CD1c-positive myeloid dendritic cell (primary cell): ENCODE results near the gene GNAL.

Source experiments
- DNase-seq: peaks from one replicate; pipeline ENCODE4 v3.0.0-alpha.2; 2016; ENCODE audit errors: extremely low spot score

Gene GNAL

DNA sequence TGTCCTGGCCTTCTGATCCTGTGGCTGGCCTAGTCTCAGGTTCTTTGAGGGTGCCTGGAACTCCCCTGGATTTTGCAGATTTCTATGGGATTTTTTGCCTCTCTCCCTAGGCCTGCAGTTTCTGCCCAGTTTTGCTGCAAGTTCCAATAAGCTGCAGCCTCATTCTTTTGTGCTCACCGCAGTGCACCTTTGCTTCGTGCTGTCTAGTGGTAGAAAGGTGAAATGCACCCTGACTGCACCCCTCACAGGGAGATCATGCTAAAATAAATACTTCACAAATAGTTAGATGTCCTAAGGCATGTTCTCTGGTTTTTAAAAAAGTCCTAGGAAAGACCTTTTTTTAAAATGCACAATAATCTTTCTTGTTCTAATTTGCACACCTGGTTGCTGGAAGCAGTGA, 72.5 kb downstream of the GNAL start:
- DNase-seq, result no peak

DNA sequence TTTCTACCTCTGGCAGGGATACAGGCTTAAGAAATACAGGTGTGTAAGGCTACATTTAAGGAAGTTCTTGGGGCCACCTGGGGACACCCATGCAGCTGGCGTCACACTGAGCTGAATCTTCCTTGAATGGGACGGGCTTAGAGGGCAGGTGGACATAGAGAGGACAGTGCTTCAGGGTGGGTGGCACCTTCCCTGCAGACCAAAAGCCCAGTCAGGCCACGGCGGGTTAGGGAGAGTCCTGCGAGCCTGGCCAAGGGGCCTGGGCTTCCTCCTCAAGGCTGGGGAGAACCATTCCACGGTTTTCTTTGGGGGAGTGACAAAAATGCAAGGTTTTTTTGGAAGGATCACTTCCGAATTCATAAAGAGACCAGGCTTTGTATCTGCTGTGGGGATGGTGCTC, 73.4 kb downstream of the GNAL start:
- DNase-seq, result no peak

DNA sequence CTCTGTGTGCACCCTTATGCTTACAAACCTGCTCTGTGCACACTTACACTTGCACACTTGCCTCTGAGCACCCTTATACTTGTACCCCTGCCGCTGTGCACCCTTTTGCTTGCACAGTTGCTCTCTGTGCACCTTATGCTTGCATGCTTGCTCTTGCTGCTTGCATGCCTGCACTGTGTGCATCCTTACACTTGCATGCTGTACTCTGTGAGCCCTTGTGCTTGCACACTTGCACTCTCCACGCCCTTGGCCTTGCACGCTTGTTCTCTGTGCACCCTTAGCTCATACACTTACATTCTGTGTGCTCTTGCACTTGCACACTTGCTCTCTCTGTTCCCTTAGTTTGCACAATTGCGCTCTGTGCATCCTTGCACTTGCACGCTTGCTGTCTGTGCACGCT, 78.3 kb downstream of the GNAL start:
- no peak for DNase-seq

DNA sequence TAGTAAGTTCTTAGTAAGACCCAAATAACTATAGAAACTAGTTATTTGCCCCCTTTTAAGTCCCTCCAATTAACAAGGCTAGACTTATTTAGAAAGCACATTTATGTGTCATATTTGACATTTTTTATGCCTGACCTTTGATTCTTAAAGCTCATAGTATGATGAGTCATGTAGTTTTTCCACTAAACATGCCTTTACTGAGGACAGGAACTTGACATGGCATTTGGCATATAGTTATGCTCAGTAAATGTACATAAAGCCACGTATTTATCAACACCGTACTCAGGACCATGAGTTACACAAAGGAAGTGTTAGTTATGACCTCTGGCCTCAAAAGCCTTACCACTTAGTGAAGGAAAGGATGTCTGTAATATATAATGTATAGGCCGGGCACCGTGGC, 78.9 kb downstream of the GNAL start:
- DNase-seq, result no peak

DNA sequence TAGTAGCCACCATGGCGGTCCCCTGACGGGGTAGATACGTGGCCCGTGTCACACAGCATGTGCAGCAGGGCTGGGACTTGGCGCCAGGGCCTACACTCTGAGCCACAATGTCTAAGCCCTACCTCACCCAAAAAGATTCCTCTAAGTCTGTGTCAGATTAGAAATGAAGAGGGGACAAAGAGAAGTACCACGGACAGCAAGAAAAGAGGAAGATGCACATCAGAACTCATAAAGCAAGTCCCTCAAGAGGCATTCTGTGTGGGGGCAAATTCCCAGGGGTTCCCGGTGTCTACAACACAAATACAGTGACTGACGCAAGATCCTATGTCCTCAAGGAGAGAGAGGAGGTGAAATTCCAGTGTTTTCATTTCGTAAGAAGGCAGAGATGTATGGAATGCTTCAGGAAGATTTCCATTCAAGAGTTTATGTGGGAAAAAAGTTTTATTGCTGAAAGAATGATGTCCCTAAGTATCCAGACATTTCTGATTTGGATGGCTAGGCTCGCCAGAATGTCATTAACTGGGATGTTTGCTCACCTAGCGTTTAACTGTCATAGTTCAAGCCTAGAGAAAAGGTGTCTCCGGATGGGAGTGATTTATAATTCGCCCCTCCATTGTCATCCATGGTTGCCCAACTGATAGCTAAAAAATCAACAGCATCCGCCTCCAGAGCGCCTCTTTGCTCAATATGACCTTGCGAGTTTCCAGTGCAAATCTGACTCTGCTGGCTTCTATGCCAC, 86.5 kb downstream of the GNAL start:
- no peak for DNase-seq

DNA sequence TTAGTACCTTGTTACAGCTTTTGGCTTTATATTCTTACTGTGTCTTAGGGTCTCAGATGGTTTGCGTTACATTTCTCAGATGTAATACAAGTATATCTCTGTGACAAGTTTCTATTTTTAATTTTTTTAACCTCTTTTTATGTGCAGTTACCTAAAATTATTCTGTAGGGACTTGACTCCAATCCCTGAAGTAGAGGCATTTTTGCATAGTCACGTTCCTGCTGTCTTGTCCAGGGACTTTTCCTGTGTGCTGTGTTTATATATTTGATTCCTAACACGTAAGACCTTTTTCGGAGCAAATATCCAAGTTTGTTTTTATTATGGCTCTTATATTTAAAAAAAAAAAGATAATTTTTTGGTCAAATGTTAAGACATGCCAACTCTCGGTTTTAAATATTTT, 91.0 kb downstream of the GNAL start:
- DNase-seq, result no peak

DNA sequence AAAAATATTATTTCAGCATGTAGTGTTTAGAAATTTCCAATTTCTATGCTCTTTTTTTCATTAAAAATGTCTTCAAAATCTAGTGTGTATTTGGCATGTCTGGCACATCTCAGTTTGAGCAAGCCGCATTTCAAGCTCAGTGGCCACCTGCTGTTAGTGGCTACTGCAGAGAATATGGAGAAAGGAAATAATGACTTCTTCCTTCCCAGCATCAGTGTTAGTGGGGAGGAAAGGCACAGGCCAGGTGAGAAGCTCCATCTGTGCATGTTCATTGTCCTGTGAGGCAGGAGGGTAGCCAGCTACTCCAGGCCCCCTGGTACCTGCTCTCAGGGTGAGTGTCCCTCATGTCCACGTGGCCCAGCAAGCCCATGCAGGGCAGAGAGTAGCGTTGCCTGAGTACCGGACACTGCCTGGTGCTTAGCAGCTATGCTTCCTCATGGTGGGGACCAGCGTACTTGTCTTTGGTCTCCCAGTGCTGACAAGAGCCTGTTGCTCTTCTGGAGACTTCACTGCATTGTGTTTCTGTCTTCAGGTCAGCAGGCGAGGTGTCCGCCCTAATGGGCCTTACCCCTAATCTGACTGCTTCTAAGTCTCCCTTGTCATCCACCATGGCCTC, 94.8 kb downstream of the GNAL start:
- no peak for DNase-seq

DNA sequence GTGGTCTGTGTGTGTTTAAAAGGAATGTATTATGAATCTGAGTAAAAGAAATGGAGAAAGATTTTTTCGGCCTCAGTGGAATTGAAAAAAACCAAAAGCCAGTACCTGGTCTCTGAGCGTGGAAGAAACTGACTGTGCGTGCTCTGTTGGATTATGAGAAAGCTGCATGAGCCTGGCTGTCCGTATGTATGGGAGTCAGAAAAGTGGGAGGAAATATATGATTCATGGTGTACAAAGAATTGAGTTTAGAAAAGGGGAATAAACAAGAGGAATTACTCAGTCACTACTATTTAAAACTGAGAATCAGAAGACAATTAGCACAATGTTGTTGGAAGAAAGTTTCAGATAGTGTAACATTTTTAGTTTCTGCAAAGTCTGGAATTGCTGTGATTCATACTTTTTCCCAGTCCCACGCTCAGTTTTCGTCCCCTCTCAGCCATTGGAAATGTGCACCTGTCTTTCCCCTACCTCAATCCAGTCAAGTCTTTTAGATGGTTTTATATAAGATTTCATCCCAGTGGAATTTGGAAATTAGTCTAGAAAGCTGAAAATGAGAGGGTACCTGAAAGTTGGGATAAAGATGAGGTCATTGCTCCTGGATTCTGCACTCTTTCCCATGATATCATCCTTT, 95.7 kb downstream of the GNAL start:
- peak; percentile 19 for DNase-seq

DNA sequence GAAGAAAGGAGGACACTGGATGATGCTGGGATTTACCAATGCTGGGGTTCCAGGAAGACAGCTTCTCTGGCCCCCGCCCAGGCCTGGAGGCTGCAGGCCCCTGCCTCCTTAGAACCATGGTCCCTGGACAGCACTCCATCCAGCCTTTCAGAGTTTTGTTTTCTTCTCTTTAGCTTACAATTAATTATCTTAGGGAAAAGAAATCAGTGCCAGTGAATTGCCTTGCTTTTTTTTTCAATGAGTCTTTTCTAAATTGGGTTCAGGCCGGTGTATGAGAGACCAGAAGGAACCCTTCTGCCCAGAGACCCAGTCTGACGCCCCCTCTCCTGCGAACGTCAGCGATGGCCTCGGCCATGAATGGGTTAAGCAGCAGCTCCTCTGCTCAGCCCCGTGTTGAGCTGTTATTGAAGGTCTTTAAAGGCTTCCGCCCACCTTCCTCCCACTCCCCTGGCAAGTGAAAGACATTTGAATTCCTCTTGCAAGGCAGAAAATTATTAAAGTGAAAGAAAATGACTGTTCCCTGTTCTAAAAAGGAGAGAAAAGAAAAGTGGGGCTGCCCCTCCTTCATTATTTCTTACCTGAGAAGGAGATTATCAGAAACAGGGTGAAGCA, 96.5 kb downstream of the GNAL start:
- peak; percentile 26 for DNase-seq

DNA sequence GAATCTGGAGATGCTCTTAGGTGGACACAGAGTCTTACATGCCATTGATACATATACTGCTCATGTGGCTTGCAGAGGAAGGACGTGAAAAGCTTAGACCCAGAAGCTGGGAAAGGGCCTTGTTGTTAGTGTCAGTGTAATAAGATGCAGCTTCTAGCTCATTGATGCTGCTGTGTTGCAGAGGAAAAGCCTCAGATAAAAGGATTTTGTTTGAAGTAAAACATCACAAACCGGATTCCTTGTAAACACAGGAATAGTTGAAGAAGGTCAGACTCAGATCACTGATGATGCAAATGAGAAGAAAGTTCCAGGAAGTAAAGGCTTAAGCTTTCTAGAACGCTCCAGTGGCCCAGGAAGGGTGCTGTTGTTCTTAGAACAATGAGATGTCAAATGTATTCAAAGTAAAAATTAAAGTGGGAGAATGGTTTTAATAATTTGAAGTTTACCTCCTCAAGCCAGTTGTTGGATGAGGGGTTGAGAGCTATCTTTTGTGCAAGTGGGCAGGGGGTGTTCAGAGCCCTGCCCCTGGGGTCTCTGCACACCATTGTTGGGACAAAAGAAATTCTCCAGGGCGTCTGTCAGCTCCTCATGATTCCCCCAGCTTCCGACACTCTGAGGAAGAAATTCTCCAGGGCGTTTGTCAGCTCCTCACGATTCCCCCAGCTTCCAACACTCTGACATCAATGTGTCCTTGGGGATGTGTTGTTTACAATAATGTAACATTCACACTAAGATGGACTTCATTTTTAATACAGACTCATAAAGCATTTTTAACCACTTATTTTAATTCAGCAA, 100.8 kb downstream of the GNAL start:
- DNase-seq, result no peak

DNA sequence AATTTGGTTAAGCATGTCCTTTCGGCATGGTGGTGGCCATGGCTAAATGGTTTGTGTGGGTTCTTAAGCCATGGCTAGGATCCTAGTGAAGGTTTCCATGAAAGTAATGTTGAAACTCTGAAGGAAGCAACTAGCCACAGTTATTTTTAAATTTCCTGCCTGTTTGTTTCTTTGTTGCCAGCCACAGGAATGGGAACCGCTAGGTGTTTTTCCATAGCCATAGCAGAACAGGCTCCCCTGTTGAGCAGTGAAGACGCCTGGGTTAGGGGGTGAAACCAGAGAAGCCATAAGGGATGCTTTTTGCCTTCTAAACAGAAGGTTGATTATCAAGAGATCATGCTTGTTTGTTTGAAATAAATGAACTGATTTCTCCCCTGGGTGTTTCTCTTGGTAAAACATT, 102.1 kb downstream of the GNAL start:
- DNase-seq, result no peak

DNA sequence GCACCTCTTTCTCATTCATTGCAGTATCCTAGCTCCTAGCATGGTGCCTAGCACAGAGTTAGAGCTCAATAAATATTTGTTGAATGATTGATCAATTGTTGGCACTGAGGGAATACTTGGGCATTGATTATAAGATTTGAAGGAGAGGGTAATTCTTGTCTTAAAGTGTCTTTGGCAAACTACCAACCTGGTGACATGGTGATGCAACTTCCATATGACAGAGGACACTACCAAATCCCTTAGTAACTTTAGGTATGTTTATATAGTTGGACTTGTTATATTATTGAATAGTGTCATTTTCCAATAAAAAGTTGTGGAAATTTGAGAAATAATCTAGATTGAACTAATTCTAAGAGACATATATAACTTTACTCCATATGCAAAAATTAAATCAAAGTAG, 103.6 kb downstream of the GNAL start:
- DNase-seq, result no peak

DNA sequence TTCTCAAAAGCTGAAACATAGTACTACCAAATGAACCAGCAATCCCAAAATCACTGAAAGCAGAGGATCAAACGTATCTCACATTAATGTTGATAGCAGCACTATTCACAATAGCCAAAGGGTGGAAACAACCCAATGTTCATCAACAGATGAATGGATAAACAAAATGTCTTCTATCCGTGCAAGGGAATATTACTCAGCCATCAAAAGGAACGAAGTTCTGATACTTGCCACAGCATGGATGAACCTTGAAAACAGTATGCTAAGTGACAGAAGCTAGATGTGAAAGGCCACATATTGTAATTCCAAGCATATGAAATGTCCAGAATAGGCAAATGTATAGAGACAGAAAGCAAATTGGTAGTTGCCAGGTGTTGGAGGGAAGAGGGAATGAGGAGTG, 105.1 kb downstream of the GNAL start:
- DNase-seq, result no peak

DNA sequence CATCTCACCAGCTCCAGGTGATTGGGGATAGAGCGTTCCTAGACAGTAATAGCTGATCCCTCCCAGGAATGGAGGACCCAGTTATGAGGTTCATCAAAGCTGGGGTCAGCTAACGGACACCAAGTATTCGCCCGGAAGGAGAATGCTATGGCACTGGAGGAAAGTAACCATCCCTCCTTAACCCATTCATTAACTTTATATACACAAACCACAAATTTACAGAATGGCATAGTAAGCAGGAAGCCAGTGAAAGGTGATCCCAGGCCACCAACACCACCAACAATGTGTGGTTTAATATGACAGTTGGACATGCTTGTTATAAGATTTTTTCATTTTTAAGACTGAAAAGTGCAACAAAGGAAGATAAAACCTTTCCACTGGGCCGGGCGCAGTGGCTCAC, 106.9 kb downstream of the GNAL start:
- no peak for DNase-seq

DNA sequence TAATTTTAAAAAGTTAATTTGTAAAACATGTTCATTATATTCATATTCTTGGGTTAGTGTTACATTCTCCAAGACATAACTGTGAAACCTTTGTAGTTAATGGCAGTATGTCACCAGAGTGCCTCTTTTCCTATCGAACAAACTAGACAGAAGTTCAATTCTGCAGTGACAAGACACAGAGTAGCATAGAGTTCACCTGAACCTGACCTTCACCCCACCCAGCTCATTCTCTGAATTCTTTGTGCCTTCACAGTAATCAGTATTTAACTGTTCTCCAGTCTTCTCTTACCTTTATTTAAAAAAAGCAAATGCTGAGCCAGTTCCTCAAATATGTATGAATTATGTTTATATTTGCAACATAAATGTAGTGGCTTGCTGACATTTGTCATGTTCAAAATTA, 109.2 kb downstream of the GNAL start:
- DNase-seq, result no peak

DNA sequence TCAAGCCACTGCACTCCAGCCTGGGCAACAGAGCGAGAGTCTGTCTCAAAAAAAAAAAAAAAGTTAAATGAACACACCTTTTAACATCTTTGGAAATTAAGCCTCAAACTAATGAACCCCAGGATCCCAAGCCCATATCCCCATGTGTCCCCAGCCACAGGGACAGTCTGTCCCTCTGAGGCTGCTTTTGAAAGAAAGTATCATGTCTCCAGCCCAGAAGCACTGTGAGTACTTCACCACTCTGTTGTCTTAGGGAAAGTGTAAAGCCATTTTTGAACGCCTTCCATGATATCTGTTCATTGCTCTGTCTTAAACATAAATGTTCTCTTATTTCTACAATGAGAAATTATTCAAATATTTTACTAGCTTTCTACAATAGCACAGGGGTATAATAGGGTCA, 110.0 kb downstream of the GNAL start:
- DNase-seq, result no peak

DNA sequence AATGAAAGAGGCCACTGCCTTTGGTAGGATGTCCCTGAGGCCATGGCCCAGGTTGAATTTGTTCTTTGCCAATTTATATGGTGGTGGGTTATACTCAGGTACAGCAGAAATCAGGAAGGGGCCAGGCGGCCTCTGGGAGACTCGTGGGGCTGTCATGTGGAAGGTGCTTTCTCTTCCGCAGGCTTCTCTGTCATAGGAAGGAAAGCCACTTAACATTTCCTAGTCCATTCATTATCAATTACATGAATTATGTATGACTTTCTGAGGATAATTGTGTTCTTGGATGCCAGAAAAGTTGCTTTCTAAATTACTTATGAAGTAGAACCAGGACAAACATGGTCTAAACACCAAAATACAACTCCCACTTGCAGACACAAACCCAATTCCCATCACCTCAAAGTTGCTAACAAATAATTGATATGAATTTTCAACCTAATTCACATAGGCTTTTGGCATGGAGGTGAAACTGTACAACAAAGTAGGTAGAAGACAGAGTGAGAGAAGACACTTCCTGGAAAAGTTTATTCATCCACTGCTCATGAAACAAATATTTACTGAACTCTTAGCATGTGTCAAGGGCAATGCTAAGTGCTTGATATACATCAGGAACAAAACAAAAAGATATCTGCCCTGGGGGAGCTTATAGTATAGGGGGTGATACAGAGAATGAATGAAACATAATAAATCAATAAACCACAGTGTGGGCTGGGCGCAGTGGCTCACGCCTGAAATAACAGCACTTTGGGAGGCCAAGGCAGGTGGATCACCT, 111.7 kb downstream of the GNAL start:
- no peak for DNase-seq

DNA sequence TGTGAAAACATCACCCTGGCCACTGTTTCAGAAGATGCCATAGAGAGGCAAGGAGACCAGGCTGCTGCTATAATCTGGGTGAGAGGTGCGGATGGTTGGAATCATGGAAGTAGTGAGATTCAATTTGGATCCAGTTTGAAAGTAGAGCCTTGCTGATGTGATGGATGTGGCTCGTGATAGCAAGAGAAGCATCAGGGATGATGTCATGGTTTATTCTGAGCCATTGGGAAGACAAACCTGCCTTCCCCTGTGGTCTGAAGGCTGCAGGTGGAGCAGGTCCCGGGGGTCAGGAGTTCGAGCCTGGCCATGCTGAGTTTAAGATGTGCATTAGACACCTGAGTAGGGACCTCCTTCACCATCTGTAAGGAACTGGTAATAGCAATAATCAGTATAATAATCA, 112.5 kb downstream of the GNAL start:
- DNase-seq, result no peak

DNA sequence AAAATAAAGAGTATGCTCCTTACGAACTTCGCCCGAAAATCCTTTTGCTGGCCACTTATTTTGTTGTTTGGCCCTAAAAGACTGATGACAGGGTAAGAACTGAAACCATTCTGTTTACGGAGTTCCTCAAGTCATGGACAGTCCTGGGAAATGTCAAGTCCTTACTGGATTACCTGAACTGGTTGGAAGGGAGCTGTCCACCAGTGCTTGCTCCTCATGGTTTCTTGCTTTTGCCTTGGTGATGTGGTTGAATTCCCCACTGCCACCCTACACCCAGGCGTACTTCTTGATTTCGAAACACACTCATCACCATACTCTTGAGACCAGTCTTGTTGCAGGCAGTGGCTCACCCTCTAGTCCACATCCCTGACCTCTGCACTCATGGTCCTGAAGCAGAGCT, 113.1 kb downstream of the GNAL start:
- no peak for DNase-seq

DNA sequence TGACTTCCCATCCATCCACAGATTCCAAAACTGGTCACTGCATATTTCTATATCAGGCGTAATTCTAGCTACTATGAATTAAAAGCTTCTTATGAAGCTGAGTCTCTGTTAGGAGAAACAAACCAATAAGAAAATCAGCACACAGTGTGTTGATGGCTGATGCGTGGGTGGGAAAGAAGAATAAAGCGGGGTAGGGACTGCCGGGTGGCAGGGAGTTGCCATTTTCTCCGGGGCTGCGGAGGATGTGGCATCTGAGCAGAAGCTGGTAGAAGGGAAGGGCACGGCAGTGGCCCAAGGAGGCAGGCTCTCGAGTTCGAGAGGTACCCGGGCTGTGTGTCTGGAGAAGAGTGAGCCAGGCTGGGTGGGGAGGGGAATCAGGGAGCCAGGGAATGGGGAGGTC, 113.5 kb downstream of the GNAL start:
- DNase-seq, result no peak

DNA sequence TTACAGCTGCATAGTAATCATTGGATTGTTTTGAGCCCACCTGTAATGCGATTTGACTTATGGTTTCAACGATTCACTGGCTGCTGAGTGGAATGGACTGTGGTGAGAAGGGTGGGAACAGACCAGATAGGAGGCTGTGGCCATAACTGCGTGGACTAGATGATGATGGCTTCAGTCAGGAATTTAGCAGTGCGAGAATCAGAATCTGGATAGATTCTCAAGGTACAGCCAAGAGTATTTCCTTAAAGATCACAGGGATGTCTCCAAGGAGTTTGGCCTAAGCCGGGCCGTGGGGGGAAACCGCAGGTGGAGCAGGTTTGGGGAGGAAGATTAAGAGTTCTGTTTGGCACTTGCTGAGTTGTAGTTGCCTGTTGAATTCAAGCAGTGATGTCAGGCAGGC, 118.2 kb downstream of the GNAL start:
- no peak for DNase-seq
